HCT116 (cell line): ENCODE data around the gene DOHH. TPM values are rescaled to one million over a fixed set of nuclear protein-coding genes. Genes with fewer than 3 reads are reported as not detected.
A peak's percentile ranks its signal among the peaks of the same experiment; 100 is the strongest.

Experiments used
- ATAC-seq: fragments of 200-7000 bp; cut with Tn5 transposase; 2 replicates; pipeline ENCODE4 v1.9.1; 2020; ENCODE audit warnings: mild to moderate bottlenecking, moderate library complexity
- BruUV-seq: library from RNA; stranded (reverse); fragments of 400-500 nt; replicated peaks from 2 replicates; lab custom pipeline; 2021; lab: Mats Ljungman, UMichigan
- CTCF ChIA-PET: fragments of 300-600 bp; sonication (Branson Sonifier 250); formaldehyde crosslinking; loops from one replicate; lab custom pipeline; 2021; ENCODE audit warnings: antibody characterized with exemption; lab: Charles Lee
- POLR2A ChIA-PET: fragments of 300-600, 350-600 bp; sonication (Branson Sonifier 250); formaldehyde crosslinking; loops from one replicate; lab custom pipeline; 2021; ENCODE audit warnings: antibody characterized with exemption; lab: Charles Lee
- RAD21 ChIA-PET, 2 experiments: fragments of 300-600 bp; sonication (Branson Sonifier 250); formaldehyde crosslinking; loops; one replicate each; lab custom pipeline; 2023; ENCODE audit warnings: low total read pairs in 2 of 2; ENCODE audit not compliant: uncharacterized antibody in 2 of 2, unreplicated experiment in 2 of 2, low non-redundant PET in 1 of 2; lab: Charles Lee
- DNase-seq: peaks from one replicate; pipeline ENCODE4 v3.0.0-alpha.2; 2010; ENCODE audit warnings: low read depth, low spot score
- H2AFZ ChIP-seq: fragments of 200-600 bp; shearing (Covaris generic), sonication (generic); 2 replicates; pipeline ENCODE4 v1.6.1; 2017; ENCODE audit warnings: low read depth, mixed run types, mixed read lengths, antibody characterized with exemption, low read length; ENCODE audit not compliant: poor library complexity, severe bottlenecking
- H3K27ac ChIP-seq: 2 replicates; pipeline ENCODE4 v1.5.1; 2012; ENCODE audit warnings: low read depth, low read length
- H3K27me3 ChIP-seq: fragments of 200-600 bp; sonication (generic); 2 replicates; pipeline ENCODE4 v1.6.1; 2016; ENCODE audit warnings: mixed run types, low read length, mixed read lengths; ENCODE audit not compliant: insufficient read depth
- H3K36me3 ChIP-seq, 2 experiments: fragments of 200-500 bp in 1 of 2; fragments of 200-600 bp in 1 of 2; sonication (Bioruptor generic) in 1 of 2; sonication (generic) in 1 of 2; 2 replicates each; pipeline versions ENCODE4 v1.5.1 to v1.6.1; 2014 to 2016; ENCODE audit warnings: low read length in 2 of 2, inconsistent platforms in 1 of 2, mixed read lengths in 1 of 2, mixed run types in 1 of 2; ENCODE audit not compliant: insufficient read depth in 2 of 2, control insufficient read depth in 1 of 2
- H3K4me1 ChIP-seq, 2 experiments: fragments of 200-600 bp in 1 of 2; sonication (generic) in 1 of 2; 2 replicates each; pipeline versions ENCODE4 v1.5.1 to v1.6.1; 2012 to 2017; ENCODE audit warnings: low read length in 2 of 2, inconsistent platforms in 1 of 2, mild to moderate bottlenecking in 1 of 2, mixed read lengths in 1 of 2, mixed run types in 1 of 2, moderate library complexity in 1 of 2; ENCODE audit not compliant: insufficient read depth in 2 of 2, control insufficient read depth in 1 of 2
- H3K4me2 ChIP-seq: fragments of 200-600 bp; sonication (generic); 2 replicates; pipeline ENCODE4 v1.6.1; 2017; ENCODE audit warnings: mixed run types, low read length, mixed read lengths
- H3K4me3 ChIP-seq, 2 experiments: fragments of 200-600 bp in 1 of 2; sonication (generic) in 1 of 2; replicated peaks in 1 of 2; 2 replicates each; pipeline ENCODE4 v1.5.1; 2011 to 2016; ENCODE audit warnings: low read length in 2 of 2, control low read depth in 1 of 2, low read depth in 1 of 2, mild to moderate bottlenecking in 1 of 2, mixed read lengths in 1 of 2, mixed run types in 1 of 2
- H3K79me2 ChIP-seq: fragments of 200-600 bp; sonication (generic); 2 replicates; pipeline ENCODE4 v1.6.1; 2017; ENCODE audit warnings: mild to moderate bottlenecking, mixed run types, low read length, moderate library complexity, mixed read lengths; ENCODE audit not compliant: insufficient read depth
- H3K9ac ChIP-seq: fragments of 200-600 bp; sonication (generic); 2 replicates; pipeline ENCODE4 v1.6.1; 2016; ENCODE audit warnings: low read length, mixed read lengths
- H3K9me2 ChIP-seq: fragments of 200-600 bp; sonication (generic), shearing (Covaris generic); 2 replicates; pipeline ENCODE4 v1.6.1; 2017; ENCODE audit warnings: mixed run types, mild to moderate bottlenecking, moderate library complexity; ENCODE audit not compliant: insufficient read depth
- H3K9me3 ChIP-seq, 2 experiments: fragments of 200-500 bp in 1 of 2; fragments of 200-600 bp in 1 of 2; sonication (Bioruptor generic) in 1 of 2; sonication (generic) in 1 of 2; 2 replicates each; pipeline ENCODE4 v1.6.1; 2014 to 2017; ENCODE audit warnings: low read length in 2 of 2, mixed read lengths in 2 of 2, inconsistent platforms in 1 of 2, low read depth in 1 of 2, mild to moderate bottlenecking in 1 of 2, mixed run types in 1 of 2, moderate library complexity in 1 of 2; ENCODE audit not compliant: control insufficient read depth in 1 of 2, insufficient read depth in 1 of 2
- H4K20me1 ChIP-seq: fragments of 200-600 bp; sonication (generic), shearing (Covaris generic); 2 replicates; pipeline ENCODE4 v1.6.1; 2017; ENCODE audit warnings: mixed run types, mild to moderate bottlenecking, moderate library complexity; ENCODE audit not compliant: insufficient read depth
- CBX3 ChIP-seq: IDR thresholded peaks from 2 replicates; pipeline ENCODE4 v1.6.1; 2012; ENCODE audit warnings: low read depth
- CTCF ChIP-seq, 3 experiments: fragments of 200-600 bp in 1 of 3; sonication (generic) in 1 of 3; IDR thresholded peaks in 2 of 3; conservative IDR thresholded peaks in 1 of 3; 2 replicates each; pipeline ENCODE4 v1.5.1; 2012 to 2017; ENCODE audit warnings: low read depth in 2 of 3, low read length in 2 of 3, antibody characterized with exemption in 1 of 3, borderline replicate concordance in 1 of 3, control low read depth in 1 of 3, mild to moderate bottlenecking in 1 of 3, mixed read lengths in 1 of 3, mixed run types in 1 of 3, moderate library complexity in 1 of 3; ENCODE audit not compliant: insufficient read depth in 1 of 3
- EGR1 ChIP-seq: IDR thresholded peaks from 2 replicates; pipeline ENCODE4 v1.6.1; 2012; ENCODE audit warnings: low read depth
- MAX ChIP-seq: IDR thresholded peaks from 2 replicates; pipeline ENCODE4 v1.6.1; 2012
- POLR2AphosphoS5 ChIP-seq: IDR thresholded peaks from 2 replicates; pipeline ENCODE4 v1.6.1; 2011; ENCODE audit warnings: mild to moderate bottlenecking, low read depth, low read length, moderate library complexity
- RAD21 ChIP-seq: IDR thresholded peaks from 2 replicates; pipeline ENCODE4 v1.6.1; 2012; ENCODE audit warnings: low read depth, mild to moderate bottlenecking
- SIN3A ChIP-seq: IDR thresholded peaks from 2 replicates; pipeline ENCODE4 v1.6.1; 2012; ENCODE audit warnings: low read depth
- ZFX ChIP-seq: fragments of 450-650 bp; IDR thresholded peaks from 2 replicates; pipeline ENCODE4 v1.6.1; 2017
- intact Hi-C: fragments of 100-400 bp; cut with micrococcal nuclease; formaldehyde crosslinking; loops from 2 replicates; pipeline ENCODE4 v1.10.0; 2022
- total RNA-seq: library from RNA; stranded (reverse); gene quantifications from one replicate; pipeline ENCODE4 v1.2.1, GENCODE V29; 2021; ENCODE audit not compliant: unreplicated experiment

Gene DOHH
- total RNA-seq, 1 experiment from 2014 or later, result 20.9 TPM

DNA sequence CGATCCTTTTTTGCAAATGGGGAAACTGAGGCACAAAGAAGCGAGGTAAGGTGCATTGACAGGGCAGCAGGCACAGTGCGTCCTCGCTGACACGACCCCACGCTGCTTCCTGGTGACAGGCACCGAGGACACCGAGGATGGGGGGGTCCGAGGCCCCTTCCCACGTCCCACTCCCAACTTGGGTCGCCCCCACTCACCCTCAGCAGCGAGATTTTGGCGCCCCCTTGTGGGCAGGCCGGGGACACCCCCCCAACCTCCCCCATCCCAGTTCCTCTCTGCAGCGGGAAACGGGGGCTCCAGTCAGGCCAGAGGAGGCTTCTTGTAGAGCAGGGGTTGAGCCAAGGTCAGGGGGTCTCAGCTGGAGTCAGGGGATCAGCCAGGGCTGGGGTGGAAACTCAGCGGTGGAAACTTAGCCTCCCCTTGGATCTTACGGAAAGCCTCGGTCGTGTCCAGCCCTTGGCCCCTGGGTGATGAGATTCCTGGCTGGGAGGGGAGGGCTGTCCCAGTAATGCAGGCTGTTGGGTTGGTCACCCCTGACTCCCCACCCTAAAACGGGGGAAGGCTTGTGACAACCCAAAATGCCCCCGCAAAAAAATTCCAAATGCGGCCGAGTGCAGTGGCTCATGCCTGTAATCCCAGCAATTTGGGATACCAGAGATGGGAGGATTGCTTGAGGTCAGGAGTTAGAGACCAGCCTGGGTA lies 28.4 kb downstream of the DOHH start:
- TF ChIP-seq POLR2AphosphoS5 (no peak), MAX (no peak), ZFX (no peak), CBX3 (no peak), EGR1 (no peak), SIN3A (no peak), RAD21 (peak; percentile 77), CTCF (IDR thresholded peaks at IDR 0.05 in 2 of 3, conservative IDR thresholded peaks at IDR 0.05 in 1 of 3; ENCODE audit: borderline replicate concordance in 1 of 3, insufficient read depth in 1 of 3, low read depth in 2 of 3, low read length in 2 of 3) (peak; percentile 71 to 95 (median 85); a peak in 5 of 6 replicates)
- H2AFZ ChIP-seq, result no peak overlapping the region
- no peaks in the 10 kb centered on the region for H3K9me2 ChIP-seq
- peaks cover 9% of the 10 kb centered on the region; the same call in 1 of the 2 replicates for H3K27me3 ChIP-seq
- DNase-seq (no peak), ATAC-seq (peak; percentile 57)
- ChIA-PET POLR2A (no interaction called here), CTCF (interaction anchor here (0.7 to 2.0 kb wide), 9 partner anchors 12 to 521 kb away, joined by 3 to 6 read pairs (median 5); partner anchors contain the start of gene SMIM44), RAD21 (no interaction called here)
- no peak overlapping the region for H3K4me3 ChIP-seq
- no peak overlapping the region for H3K9ac ChIP-seq
- no peaks in the 10 kb centered on the region; a peak in 1 of 4 replicates for H3K9me3 ChIP-seq
- no TSS peak for BruUV-seq
- no peaks in the 10 kb centered on the region for H3K79me2 ChIP-seq
- no peaks in the 10 kb centered on the region for H4K20me1 ChIP-seq
- no peaks in the 10 kb centered on the region for H3K36me3 ChIP-seq
- H3K4me2 ChIP-seq, result no peak overlapping the region
- H3K27ac ChIP-seq, result no peak overlapping the region
- intact Hi-C loops, result loop anchor here (2.0 kb wide), 1 partner anchor 145 kb away; no protein-coding TSS in a partner anchor
- H3K4me1 ChIP-seq, result no peaks in the 10 kb centered on the region
